Stimulated activated naive CD8-positive, alpha-beta T cell treated with anti-CD3 and anti-CD28 coated beads, Interleukin-15, Interleukin-2, amounts not matched to agents 100 ng/mL and 50 ng/mL, for 24 hours (primary cell): ENCODE data around the gene MOCS3.

Experiments
- H3K27ac Mint-ChIP-seq: one replicate; pipeline ENCODE4 v1.8.0; 2021; ENCODE audit warnings: mild to moderate bottlenecking, mixed read lengths
- H3K27me3 Mint-ChIP-seq: one replicate; pipeline ENCODE4 v1.8.0; 2021; ENCODE audit warnings: mixed read lengths
- H3K36me3 Mint-ChIP-seq: one replicate; pipeline ENCODE4 v1.8.0; 2021; ENCODE audit warnings: low read depth, mixed read lengths
- H3K4me1 Mint-ChIP-seq: one replicate; pipeline ENCODE4 v1.8.0; 2021; ENCODE audit warnings: low read depth, mixed read lengths
- H3K4me3 Mint-ChIP-seq: one replicate; pipeline ENCODE4 v1.8.0; 2021; ENCODE audit warnings: mild to moderate bottlenecking, mixed read lengths
- H3K9me3 Mint-ChIP-seq: one replicate; pipeline ENCODE4 v1.8.0; 2021; ENCODE audit warnings: mixed read lengths

The MOCS3 gene

DNA sequence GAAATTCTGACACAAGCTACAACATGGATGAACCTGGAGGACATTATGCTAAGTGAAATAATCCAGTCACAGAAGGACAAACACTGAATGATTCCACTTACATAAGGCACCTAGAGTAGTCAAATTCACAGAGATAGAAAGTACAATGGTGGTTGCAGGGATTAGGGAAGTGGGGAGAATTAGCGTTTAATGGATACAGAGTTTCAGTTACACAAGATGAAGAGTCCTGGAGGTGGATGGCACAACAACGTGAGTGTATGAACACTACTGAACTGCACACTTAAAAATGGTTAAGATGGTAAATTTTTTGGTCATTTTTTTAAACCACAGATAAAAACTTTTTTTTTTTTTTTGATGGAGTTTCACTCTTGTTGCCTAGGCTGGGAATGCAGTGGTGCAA is 24.7 kb downstream of the MOCS3 start:
- H3K27me3 Mint-ChIP-seq = peaks cover 45% of the 10 kb centered on the region
- H3K9me3 Mint-ChIP-seq = no peaks in the 10 kb centered on the region
- peaks cover 38% of the 10 kb centered on the region for H3K4me1 Mint-ChIP-seq
- H3K4me3 Mint-ChIP-seq = no peak overlapping the region
- no peaks in the 10 kb centered on the region for H3K36me3 Mint-ChIP-seq
- no peak overlapping the region for H3K27ac Mint-ChIP-seq

- Mint-ChIP-seq H3K4me1 (peaks cover 4% of the 10 kb centered on the region), H3K36me3 (no peaks in the 10 kb centered on the region), H3K27me3 (peaks cover 31% of the 10 kb centered on the region), H3K4me3 (no peak overlapping the region), H3K27ac (peak overlapping the region; percentile 26), H3K9me3 (no peaks in the 10 kb centered on the region)
Observed at GRCh38 chr20:50987493-50988210, 29.0 kb downstream of the MOCS3 start.

DNA sequence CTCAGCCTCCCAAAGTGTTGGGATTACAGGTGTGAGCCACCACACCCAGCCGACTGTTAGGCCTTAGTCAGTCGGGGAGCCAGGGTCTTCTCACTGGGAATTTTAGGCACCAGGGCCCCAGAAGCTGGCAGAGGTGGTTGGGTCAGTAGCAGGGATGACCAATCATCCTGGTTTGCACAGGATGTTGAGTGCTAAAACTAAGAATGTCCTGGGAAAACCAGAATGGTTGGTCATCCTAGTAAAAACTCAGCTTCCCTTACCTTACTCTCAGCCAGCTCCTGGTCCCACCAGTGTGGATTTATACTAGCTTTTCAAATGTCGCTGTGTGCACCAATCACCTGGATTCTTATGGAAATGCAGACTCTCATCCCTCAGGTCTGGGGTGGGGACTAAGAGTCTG is 32.5 kb downstream of the MOCS3 start:
- H3K4me3 Mint-ChIP-seq = no peak overlapping the region
- H3K9me3 Mint-ChIP-seq = no peaks in the 10 kb centered on the region
- no peaks in the 10 kb centered on the region for H3K4me1 Mint-ChIP-seq
- no peak overlapping the region for H3K27ac Mint-ChIP-seq
- peaks cover 14% of the 10 kb centered on the region for H3K27me3 Mint-ChIP-seq
- no peaks in the 10 kb centered on the region for H3K36me3 Mint-ChIP-seq

DNA sequence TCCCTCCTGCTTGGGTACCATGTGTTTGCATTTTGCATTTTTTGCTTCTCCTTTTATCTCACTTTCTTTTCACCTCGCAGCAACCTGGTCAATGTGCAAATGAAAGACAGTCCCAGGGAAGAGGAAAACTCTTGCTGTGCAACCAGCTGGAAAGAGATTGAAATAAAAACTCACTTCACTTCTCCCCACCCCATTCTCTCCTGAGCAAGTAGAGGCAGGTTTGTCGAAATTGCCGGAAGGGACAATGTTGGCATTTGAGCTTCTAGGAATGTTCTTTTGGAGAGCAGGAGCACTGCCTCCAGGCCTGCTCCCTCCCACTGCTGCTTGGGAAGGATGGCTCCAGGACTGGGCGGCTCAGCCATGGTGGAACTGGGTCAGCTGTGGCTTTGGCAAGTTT is 33.7 kb downstream of the MOCS3 start:
- H3K27me3 Mint-ChIP-seq = peaks cover 4% of the 10 kb centered on the region
- H3K4me1 Mint-ChIP-seq = no peaks in the 10 kb centered on the region
- no peak overlapping the region for H3K4me3 Mint-ChIP-seq
- no peaks in the 10 kb centered on the region for H3K36me3 Mint-ChIP-seq
- H3K27ac Mint-ChIP-seq = no peak overlapping the region
- no peaks in the 10 kb centered on the region for H3K9me3 Mint-ChIP-seq

- Mint-ChIP-seq H3K9me3 (no peaks in the 10 kb centered on the region), H3K36me3 (no peaks in the 10 kb centered on the region), H3K27me3 (no peaks in the 10 kb centered on the region), H3K4me3 (no peak overlapping the region), H3K4me1 (no peaks in the 10 kb centered on the region), H3K27ac (peak overlapping the region; percentile 42)
Observed at GRCh38 chr20:50992733-50993457, 34.3 kb downstream of the MOCS3 start.

DNA sequence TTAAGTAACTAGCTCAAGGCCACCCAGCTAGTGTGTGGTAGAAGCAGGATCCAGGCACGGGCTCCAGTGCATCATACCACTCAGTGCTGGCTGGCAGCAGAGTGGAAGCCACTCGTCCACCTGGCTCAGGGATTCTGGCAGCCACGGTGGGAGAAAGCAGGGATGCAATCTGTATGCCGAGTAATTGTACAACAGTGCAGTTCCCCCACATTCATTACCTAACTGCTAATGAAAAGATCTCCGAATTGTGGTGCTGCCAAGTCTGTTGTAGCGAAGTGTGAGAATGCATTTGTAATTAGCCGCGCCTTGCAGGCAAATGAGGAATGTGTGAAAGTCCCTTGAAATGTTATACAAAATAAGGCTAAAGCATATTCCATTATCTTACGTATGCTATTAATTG is 35.3 kb downstream of the MOCS3 start:
- no peaks in the 10 kb centered on the region for H3K4me1 Mint-ChIP-seq

DNA sequence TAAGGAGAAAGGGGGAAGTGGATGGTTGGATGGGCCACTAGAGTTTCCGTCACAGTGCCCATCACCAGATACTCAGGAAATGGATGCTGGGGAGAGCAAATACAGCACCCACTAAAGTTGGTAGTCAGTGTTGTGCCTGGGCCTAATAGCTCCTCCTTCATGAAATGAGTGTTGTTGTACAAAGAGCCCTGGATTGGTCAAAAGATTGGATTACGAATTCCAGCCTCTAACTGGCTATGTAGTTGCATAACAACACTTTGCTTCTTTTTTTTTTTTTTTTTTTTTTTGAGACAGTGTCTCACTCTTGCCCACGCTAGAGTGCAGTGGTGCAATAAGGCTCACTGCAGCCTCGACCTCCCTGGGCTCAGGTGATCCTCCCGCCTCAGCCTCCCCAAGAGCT is 36.9 kb downstream of the MOCS3 start:
- Mint-ChIP-seq H3K4me3 (no peak overlapping the region), H3K9me3 (no peaks in the 10 kb centered on the region), H3K4me1 (no peaks in the 10 kb centered on the region), H3K27ac (no peak overlapping the region), H3K27me3 (peaks cover 9% of the 10 kb centered on the region), H3K36me3 (no peaks in the 10 kb centered on the region)

More for the DNA sequence above, 35.3 kb downstream of the MOCS3 start:
- H3K27me3 Mint-ChIP-seq = no peaks in the 10 kb centered on the region
- H3K36me3 Mint-ChIP-seq = no peaks in the 10 kb centered on the region
- no peak overlapping the region for H3K4me3 Mint-ChIP-seq
- H3K27ac Mint-ChIP-seq = no peak overlapping the region
- H3K9me3 Mint-ChIP-seq = no peaks in the 10 kb centered on the region

DNA sequence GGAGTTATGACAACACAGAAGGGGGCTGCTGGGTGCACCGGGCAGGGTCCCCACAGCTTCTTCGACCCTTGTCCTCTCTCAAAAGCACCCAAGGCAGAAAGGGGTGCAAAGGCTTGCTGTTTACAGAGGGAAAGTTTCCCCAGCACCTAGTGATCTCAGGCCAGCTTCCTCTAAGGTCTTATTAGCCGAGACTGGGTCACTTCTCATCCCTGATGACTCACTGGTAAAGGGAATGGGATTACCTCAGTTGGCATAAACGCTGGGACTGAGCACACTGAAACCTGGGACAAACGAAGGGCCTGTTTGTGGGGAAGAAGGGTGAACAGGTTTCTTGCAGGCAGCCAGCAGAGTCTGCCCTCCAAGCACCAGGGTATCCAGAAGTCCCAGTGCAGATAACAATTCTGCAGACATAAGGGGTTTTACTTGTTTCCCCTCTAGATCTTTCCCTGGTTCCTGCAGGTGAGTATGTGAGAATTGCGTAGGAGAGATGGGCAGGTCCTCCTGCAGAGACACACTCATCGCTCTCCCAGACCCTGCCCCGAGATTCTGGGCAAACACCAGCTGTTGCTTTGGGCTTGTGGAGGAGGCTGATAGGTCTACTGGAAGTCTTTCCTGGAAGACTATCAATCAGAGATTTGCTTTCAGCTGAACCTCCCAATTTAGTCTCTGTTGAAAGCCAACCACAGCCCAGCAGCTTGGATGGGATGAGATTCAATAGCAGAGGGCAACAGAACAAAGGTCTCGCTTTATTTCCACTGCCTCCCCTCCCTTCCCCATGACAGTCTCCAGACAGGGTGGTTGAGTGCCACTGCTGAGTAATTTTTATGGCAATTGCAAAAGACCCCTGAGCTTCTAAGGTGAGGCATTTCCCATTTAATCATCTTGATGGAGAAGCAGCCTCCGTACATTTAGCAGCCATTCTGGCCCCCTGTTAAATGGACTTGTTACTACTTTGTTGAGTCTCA is 38.6 kb downstream of the MOCS3 start:
- Mint-ChIP-seq H3K9me3 (no peaks in the 10 kb centered on the region), H3K4me3 (no peak overlapping the region), H3K4me1 (peaks cover 6% of the 10 kb centered on the region), H3K27me3 (peaks cover 14% of the 10 kb centered on the region), H3K27ac (no peak overlapping the region), H3K36me3 (no peaks in the 10 kb centered on the region)

- H3K4me3 Mint-ChIP-seq = no peak overlapping the region
Observed at GRCh38 chr20:50999355-50999754, 40.7 kb downstream of the MOCS3 start.

DNA sequence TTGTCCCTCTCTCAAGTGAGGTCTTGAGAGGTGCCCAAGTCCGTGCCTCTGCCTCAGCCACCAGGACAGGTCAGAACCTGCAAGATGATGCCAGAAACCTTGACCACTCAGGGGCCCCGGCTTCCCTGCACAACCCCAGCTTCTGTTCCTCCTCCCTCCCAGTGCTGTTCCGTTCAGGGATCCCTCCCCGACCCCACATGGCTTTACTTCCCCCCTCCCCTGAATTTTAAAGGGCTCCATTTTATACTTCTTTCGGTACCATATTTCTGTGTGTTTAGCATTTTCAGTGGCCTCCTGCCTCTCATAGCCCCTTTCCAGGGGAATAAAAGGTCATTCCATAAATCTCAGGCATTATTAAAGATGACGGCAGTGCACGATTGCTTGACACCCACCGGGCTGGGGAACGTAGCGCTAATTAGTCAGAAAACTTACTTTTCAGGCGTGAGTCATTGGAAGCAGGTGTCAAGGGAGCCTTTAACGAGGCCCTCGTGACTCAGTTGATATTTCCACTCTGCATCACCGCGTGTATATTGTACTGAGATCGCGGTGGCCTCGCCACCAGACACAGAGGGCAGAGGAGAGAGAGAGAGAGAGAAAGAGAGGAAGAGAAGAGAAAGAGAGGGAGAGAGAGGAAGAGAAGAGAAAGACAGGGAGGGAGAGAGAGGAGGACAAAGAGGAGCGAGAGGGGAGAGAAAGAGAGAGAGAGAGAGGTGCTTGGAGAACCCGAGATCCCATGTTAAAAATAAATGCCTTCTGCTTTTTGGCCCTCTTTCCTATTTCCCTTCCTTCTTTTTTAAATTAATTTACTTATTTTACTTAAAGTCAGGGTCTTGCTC is 43.0 kb downstream of the MOCS3 start:
- Mint-ChIP-seq H3K4me1 (peaks cover 6% of the 10 kb centered on the region), H3K27me3 (peaks cover 19% of the 10 kb centered on the region), H3K4me3 (no peak overlapping the region), H3K9me3 (no peaks in the 10 kb centered on the region), H3K27ac (peak overlapping the region; percentile 85), H3K36me3 (no peaks in the 10 kb centered on the region)

More at GRCh38 chr20:50999355-50999754, 40.7 kb downstream of the MOCS3 start:
- Mint-ChIP-seq H3K9me3 (no peaks in the 10 kb centered on the region), H3K27ac (peak overlapping the region; percentile 12), H3K4me1 (peaks cover 6% of the 10 kb centered on the region), H3K36me3 (no peaks in the 10 kb centered on the region), H3K27me3 (peaks cover 19% of the 10 kb centered on the region)

DNA sequence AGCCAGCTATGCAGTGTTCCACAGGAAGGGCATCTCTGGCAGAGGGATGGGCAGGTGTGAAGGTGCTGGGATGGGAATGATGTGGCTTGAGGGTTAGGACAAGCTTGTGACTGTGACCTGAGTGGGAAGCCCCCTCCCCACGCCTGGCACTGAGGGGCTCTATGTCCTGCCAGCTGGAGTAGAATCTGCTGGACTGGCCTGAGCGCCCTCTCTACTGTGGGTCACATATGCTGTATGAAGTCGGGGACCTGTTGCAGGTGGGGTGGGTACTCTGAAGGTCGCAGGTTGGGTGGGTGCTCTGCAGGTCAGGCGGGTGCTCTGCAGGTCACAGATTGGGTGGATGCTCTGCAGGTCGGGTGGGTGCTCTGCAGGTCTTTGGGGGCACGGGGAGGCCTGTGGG is 44.0 kb downstream of the MOCS3 start:
- peaks cover 19% of the 10 kb centered on the region for H3K27me3 Mint-ChIP-seq
- H3K36me3 Mint-ChIP-seq = no peaks in the 10 kb centered on the region
- no peak overlapping the region for H3K27ac Mint-ChIP-seq
- peaks cover 6% of the 10 kb centered on the region for H3K4me1 Mint-ChIP-seq
- H3K4me3 Mint-ChIP-seq = no peak overlapping the region
- H3K9me3 Mint-ChIP-seq = no peaks in the 10 kb centered on the region

DNA sequence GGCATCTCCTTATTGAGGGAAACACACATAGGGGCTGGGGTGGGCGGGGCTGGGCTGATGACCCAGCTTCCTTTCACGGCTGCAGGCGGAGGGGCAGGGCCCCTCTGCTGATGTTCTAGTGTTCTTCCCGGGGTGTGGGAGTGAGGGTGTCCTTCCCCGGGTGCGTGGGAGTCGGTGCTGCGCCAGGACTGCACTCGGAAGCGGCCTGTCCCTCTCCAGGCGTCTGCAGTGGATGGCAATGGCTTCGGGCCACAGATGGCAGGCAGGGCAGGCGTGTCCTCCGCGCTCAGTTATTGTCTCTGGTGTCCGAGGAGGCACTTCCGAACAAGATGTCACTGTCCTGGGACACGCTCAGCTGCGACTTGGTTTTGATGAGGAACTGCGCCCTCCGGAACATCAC is 45.1 kb downstream of the MOCS3 start:
- Mint-ChIP-seq H3K27me3 (peaks cover 19% of the 10 kb centered on the region), H3K27ac (no peak overlapping the region), H3K4me1 (peaks cover 6% of the 10 kb centered on the region), H3K4me3 (no peak overlapping the region), H3K36me3 (no peaks in the 10 kb centered on the region), H3K9me3 (no peaks in the 10 kb centered on the region)

- H3K36me3 Mint-ChIP-seq = no peaks in the 10 kb centered on the region
- H3K9me3 Mint-ChIP-seq = no peaks in the 10 kb centered on the region
- peaks cover 21% of the 10 kb centered on the region for H3K27me3 Mint-ChIP-seq
- H3K4me1 Mint-ChIP-seq = peaks cover 6% of the 10 kb centered on the region
- H3K4me3 Mint-ChIP-seq = no peak overlapping the region
- no peak overlapping the region for H3K27ac Mint-ChIP-seq
Observed at GRCh38 chr20:51004305-51004727, 45.7 kb downstream of the MOCS3 start.

DNA sequence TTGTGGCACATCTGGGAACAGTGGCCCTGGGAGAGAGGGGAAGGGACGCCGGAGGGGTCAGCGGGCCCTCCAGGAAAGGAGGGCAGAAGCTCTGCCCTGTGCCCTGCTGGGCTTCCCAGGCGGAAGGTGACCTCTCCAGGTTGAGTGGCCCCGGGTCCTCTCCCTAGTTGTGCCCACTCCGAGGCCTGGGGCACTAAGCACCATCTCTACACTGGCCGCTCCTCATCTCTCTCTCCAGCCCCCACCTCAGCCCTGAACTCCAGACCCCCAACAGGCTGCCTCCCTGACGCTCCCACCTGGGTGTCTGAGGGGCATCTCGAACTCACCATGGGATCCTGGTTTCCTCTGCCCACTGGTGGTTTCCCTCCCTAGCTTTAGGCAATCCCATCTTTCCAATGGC is 46.2 kb downstream of the MOCS3 start:
- Mint-ChIP-seq H3K4me1 (peaks cover 6% of the 10 kb centered on the region), H3K27me3 (peaks cover 19% of the 10 kb centered on the region), H3K9me3 (no peaks in the 10 kb centered on the region), H3K36me3 (no peaks in the 10 kb centered on the region), H3K4me3 (no peak overlapping the region), H3K27ac (no peak overlapping the region)
